MV-4-11 (cell line): ENCODE results near the gene LTK.
A peak's percentile ranks its signal among the peaks of the same experiment; 100 is the strongest.
"Not testable (repeated sequence)": the region's sequence is repeated elsewhere in the genome, so short reads cannot be mapped to it uniquely, and the experiment has no call there.

ENCODE experiments used
- DNase-seq: peaks from one replicate; lab custom pipeline; 2025; lab: John Stamatoyannopoulos, UW

LTK gene

GRCh38 chr15:41474941-41475340 lies 38.7 kb downstream of the LTK start:
- DNase-seq: no peak

GRCh38 chr15:41474436-41474835 lies 39.2 kb downstream of the LTK start:
- no peak for DNase-seq

DNA sequence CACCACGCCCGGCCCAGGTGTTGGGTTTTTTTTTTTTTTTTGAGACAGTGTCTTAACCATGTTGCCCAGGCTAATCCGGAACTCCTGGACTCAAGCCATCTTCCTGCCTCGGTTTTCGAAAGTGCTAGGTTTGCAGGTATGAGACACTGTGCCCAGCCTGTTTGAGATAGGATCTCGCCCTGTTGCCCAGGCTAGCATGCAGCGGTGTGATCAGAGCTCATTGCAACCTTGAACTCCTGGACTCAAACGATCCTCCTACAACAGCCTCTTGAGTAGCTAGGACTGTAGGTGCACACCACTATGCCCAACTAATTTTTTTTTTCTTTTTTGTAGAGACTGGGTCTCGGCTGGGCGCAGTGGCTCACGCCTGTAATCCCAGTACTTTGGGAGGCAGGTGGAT lies 40.2 kb downstream of the LTK start:
- DNase-seq: no peak

GRCh38 chr15:41469644-41470043 lies 44.0 kb downstream of the LTK start:
- DNase-seq: not testable (repeated sequence)

DNA sequence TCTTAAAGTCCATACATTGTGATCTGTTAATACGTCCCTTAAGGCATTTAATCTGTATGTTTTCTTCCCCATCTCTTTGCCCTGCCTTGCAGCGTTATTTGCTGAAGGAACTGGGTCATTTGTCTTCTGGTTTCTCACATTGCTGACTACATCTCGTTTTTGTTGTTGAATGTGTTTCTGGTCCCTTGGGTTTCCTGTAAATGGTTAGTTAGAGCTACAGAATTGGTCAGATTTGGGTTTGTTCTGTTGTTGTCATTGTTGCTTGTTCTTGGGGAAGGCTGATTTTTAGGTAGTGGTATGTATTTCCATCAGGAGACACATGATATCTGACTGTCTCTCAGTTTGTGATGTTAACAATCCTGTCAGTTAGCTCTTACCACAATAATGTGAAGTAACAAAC lies 46.9 kb downstream of the LTK start:
- no peak for DNase-seq

DNA sequence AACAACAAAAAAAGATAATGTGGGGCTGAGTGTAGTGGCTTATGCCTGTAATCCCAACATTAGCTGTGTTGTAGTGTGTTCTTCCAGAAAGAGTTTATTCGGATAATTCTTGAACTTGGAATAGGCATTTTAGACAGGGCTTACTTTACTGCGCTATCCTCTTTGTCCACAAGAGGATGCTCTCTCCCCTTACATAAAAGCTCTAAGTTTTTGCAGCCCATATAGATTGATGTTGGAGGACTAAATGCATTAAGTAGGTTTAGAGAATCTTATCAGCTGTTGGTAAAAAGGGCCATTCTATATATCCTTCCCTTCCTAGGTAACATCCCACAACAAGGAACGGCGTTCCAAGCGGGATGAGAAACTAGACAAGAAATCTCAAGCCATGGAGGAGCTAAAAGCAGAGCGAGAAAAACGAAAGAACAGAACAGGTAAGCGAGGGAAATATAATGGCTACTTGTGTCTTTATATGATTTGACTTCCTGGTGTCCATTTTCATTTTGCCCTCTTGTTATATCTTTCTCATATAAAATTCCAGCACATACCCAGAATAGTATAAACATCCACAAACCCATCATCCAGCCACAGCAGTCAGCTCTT lies 47.7 kb downstream of the LTK start:
- DNase-seq: peak; percentile 58

DNA sequence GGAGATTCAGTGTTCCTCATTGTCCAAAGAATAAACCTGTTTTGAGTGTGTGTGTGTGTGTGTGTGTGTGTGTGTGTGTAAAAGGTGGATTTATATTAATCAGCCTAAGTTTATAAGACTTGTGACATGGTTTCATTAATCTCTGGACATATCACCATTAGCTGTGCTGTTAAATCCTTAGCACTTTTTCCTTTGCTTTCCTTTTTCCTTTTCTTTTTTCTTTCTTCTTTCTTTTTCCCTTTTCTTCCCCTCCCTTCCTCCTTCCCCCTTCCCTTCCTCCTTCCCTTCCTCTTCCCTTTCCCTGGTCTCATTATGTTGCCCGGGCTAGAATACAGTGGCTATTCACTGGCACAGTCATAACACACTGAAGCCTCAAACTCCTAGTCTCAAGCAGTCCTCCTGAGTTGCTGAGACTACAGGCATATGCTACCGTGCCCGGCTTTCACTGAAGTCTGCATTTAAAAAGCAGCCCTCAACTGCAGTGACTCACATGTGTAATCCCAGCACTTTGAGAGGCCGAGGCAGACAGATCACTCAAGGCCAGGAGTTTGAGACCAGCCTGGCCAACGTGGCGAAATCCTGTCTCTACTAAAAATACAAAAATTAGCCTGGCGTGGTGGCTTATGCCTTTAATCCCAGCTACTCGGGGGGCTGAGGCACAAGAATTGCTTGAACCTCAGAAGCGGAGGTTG lies 48.6 kb downstream of the LTK start:
- DNase-seq: no peak

DNA sequence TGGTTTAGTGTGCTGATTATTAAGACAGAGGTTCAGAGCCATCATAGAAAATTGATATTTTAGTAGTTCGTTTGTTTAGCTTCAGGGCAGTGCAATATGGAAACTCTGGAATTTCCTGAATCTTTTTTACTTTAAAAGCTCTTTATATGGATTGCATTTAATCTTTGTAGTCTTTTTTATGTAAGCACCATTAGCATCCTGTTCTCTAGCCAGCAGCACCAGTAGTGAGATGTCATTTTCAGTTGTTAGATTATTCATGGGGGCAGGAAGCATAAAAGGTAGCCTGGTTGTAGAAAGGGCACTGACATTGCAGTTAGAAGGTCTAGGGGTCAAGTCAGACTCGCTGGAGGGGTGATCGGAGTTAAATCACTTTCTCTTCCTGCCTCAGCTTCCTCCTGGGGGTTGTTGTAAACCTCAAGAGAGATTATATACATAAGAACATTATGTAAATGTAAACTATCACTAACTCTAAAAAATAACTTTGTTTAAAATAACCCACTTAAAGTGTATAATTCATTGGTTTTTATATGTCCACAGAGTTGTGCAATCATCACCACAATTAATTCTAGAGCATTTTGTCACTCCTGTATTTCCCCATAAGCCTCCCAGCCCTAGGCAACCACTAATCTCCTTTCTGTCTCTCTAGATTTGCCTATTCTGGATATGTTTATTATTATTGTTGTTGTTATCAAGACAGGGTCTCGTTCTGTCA lies 51.4 kb downstream of the LTK start:
- DNase-seq: peak; percentile 78
